H1 (cell line): ENCODE measurements around the gene MOK.

Source experiments
- CREB1 ChIP-seq: IDR thresholded peaks from 2 replicates; pipeline ENCODE4 v1.6.1; 2012; ENCODE audit warnings: inconsistent platforms
- EZH2 ChIP-seq: fragments of 200-600 bp; sonication (generic); IDR thresholded peaks from 2 replicates; pipeline ENCODE4 v1.7.1; 2012; ENCODE audit warnings: low read depth, mild to moderate bottlenecking, moderate library complexity, low read length, inconsistent platforms; ENCODE audit not compliant: severe bottlenecking
- MAFK ChIP-seq: IDR thresholded peaks from 2 replicates; pipeline ENCODE4 v1.6.1; 2012; ENCODE audit warnings: low read depth, mild to moderate bottlenecking, improper control_type of control experiment, low read length
- POLR2A ChIP-seq, 2 experiments: IDR thresholded peaks; 1 replicate in 1 of 2; 2 replicates in 1 of 2; pipeline ENCODE4 v1.6.1; 2011; ENCODE audit warnings: low read depth in 2 of 2, low read length in 2 of 2, mild to moderate bottlenecking in 2 of 2; ENCODE audit errors: control extremely low read depth in 1 of 2
- POLR2AphosphoS5 ChIP-seq: IDR thresholded peaks from 2 replicates; pipeline ENCODE4 v1.6.1; 2011; ENCODE audit warnings: low read depth, low read length
- SIN3A ChIP-seq, 2 experiments: IDR thresholded peaks in 1 of 2; conservative IDR thresholded peaks in 1 of 2; 2 replicates each; pipeline ENCODE4 v1.6.1; 2011 to 2012; ENCODE audit warnings: low read length in 2 of 2, improper control_type of control experiment in 1 of 2, low read depth in 1 of 2, mild to moderate bottlenecking in 1 of 2
- TF ChIP-seq, protein P1 (sequence below), 3 experiments: IDR thresholded peaks; 1 replicate in 2 of 3; 2 replicates in 1 of 3; pipeline versions ENCODE4 v1.5.1 to v1.6.1; 2011; ENCODE audit warnings: low read length in 3 of 3, mild to moderate bottlenecking in 3 of 3, inconsistent platforms in 2 of 3, low read depth in 1 of 3, moderate library complexity in 1 of 3; ENCODE audit not compliant: insufficient read depth in 1 of 3; ENCODE audit errors: control extremely low read depth in 1 of 3
- TF ChIP-seq, protein P2 (sequence below): IDR thresholded peaks from 2 replicates; pipeline ENCODE4 v1.6.1; 2012; ENCODE audit warnings: inconsistent platforms

DNA sequence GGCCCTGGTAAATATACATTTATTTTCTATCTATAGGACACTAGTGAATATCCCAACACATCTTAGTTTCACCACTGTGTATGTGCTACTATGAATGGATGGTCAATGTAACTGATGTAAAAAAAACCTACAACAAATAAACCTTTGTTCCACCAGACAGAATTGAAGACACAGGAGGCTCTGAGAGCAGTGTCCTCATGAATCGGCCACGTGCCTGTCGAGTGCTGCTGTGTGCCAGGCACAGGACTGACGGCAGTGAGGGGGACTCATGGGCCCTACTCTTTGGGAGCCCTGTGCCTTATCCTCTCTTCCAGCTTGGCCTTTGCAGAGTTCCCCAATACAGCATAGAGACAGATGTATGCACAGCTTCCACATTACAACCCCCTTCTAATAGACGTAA is 39.5 kb upstream of the MOK start:
- TF ChIP-seq, protein P1, sequence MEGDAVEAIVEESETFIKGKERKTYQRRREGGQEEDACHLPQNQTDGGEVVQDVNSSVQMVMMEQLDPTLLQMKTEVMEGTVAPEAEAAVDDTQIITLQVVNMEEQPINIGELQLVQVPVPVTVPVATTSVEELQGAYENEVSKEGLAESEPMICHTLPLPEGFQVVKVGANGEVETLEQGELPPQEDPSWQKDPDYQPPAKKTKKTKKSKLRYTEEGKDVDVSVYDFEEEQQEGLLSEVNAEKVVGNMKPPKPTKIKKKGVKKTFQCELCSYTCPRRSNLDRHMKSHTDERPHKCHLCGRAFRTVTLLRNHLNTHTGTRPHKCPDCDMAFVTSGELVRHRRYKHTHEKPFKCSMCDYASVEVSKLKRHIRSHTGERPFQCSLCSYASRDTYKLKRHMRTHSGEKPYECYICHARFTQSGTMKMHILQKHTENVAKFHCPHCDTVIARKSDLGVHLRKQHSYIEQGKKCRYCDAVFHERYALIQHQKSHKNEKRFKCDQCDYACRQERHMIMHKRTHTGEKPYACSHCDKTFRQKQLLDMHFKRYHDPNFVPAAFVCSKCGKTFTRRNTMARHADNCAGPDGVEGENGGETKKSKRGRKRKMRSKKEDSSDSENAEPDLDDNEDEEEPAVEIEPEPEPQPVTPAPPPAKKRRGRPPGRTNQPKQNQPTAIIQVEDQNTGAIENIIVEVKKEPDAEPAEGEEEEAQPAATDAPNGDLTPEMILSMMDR (IDR thresholded peaks at IDR 0.05; ENCODE audit: control extremely low read depth in 1 of 3, insufficient read depth in 1 of 3, low read depth in 1 of 3, low read length in 3 of 3): no peak
- TF ChIP-seq POLR2AphosphoS5 (no peak), EZH2 (no peak), CREB1 (no peak), POLR2A (IDR thresholded peaks at IDR 0.05; ENCODE audit: control extremely low read depth in 1 of 2, low read depth in 2 of 2, low read length in 2 of 2) (no peak), MAFK (no peak), SIN3A (conservative IDR thresholded peaks at IDR 0.05 in 1 of 2, IDR thresholded peaks at IDR 0.05 in 1 of 2; ENCODE audit: low read depth in 1 of 2, low read length in 2 of 2) (no peak)
- TF ChIP-seq, protein P2, sequence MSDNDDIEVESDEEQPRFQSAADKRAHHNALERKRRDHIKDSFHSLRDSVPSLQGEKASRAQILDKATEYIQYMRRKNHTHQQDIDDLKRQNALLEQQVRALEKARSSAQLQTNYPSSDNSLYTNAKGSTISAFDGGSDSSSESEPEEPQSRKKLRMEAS: no peak
